Loucy (cell line): ENCODE data around the gene SLC8B1.

Experiments
- H2AFZ ChIP-seq: fragments of 200-600 bp; sonication (generic); 2 replicates; pipeline ENCODE4 v1.6.0; 2016; ENCODE audit warnings: antibody characterized with exemption, mild to moderate bottlenecking, low read length, moderate library complexity
- H3F3A ChIP-seq: fragments of 200-600 bp; 2 replicates; pipeline ENCODE4 v1.6.0; 2016; ENCODE audit warnings: antibody characterized with exemption, low read depth, mild to moderate bottlenecking
- H3K27me3 ChIP-seq: fragments of 200-600 bp; sonication (generic); 2 replicates; pipeline ENCODE4 v1.6.1; 2014; ENCODE audit warnings: low read length, mild to moderate bottlenecking; ENCODE audit not compliant: insufficient read depth, poor library complexity, severe bottlenecking
- H3K36me3 ChIP-seq: fragments of 200-600 bp; sonication (generic); 2 replicates; pipeline ENCODE4 v1.6.1; 2016; ENCODE audit warnings: low read length; ENCODE audit not compliant: insufficient read depth
- H3K4me1 ChIP-seq: fragments of 200-600 bp; sonication (generic); 2 replicates; pipeline ENCODE4 v1.5.1; 2014; ENCODE audit warnings: low read length, mild to moderate bottlenecking; ENCODE audit not compliant: insufficient read depth, poor library complexity, severe bottlenecking
- H3K4me2 ChIP-seq: fragments of 200-600 bp; sonication (generic); 2 replicates; pipeline ENCODE4 v1.6.0; 2014; ENCODE audit warnings: antibody characterized with exemption, low read length, low read depth, mild to moderate bottlenecking; ENCODE audit not compliant: poor library complexity, severe bottlenecking
- H3K4me3 ChIP-seq: fragments of 200-600 bp; sonication (generic); 2 replicates; pipeline ENCODE4 v1.5.1; 2014; ENCODE audit warnings: low read length, mild to moderate bottlenecking, mixed read lengths; ENCODE audit not compliant: poor library complexity, severe bottlenecking
- H3K79me2 ChIP-seq: fragments of 200-600 bp; sonication (generic); 2 replicates; pipeline ENCODE4 v1.6.1; 2014; ENCODE audit warnings: low read length; ENCODE audit not compliant: insufficient read depth
- H3K9ac ChIP-seq: fragments of 200-600 bp; sonication (generic); 2 replicates; pipeline ENCODE4 v1.6.0; 2014; ENCODE audit warnings: mild to moderate bottlenecking, low read depth, low read length, moderate library complexity; ENCODE audit not compliant: poor library complexity, severe bottlenecking
- H3K9me2 ChIP-seq: fragments of 200-600 bp; sonication (generic); replicated peaks from 2 replicates; pipeline ENCODE4 v1.6.1; 2016; ENCODE audit warnings: low read depth, low read length, mixed read lengths
- H3K9me3 ChIP-seq: fragments of 200-600 bp; sonication (generic); 2 replicates; pipeline ENCODE4 v1.6.1; 2014; ENCODE audit warnings: mild to moderate bottlenecking, antibody characterized with exemption, low read length, low read depth; ENCODE audit not compliant: insufficient read depth
- H4K20me1 ChIP-seq: fragments of 200-600 bp; sonication (generic); 2 replicates; pipeline ENCODE4 v1.6.0; 2014; ENCODE audit warnings: antibody characterized with exemption, low read length, mild to moderate bottlenecking; ENCODE audit not compliant: insufficient read depth, poor library complexity, severe bottlenecking
- CTCF ChIP-seq: fragments of 200-600 bp; sonication (generic); conservative IDR thresholded peaks from 2 replicates; pipeline ENCODE4 v1.5.1; 2014; ENCODE audit warnings: mild to moderate bottlenecking, antibody characterized with exemption, low read length
- EZH2phosphoT487 ChIP-seq: fragments of 200-600 bp; IDR thresholded peaks from 2 replicates; pipeline ENCODE4 v1.6.1; 2018; ENCODE audit warnings: antibody characterized with exemption, mild to moderate bottlenecking, moderate library complexity, borderline replicate concordance

Gene SLC8B1

GRCh38 chr12:113278633-113279032, 56.3 kb downstream of the SLC8B1 start:
- TF ChIP-seq CTCF (no peak), EZH2phosphoT487 (no peak)
- H3F3A ChIP-seq: no peaks in the 10 kb centered on the region

GRCh38 chr12:113278141-113278540, 56.8 kb downstream of the SLC8B1 start:
- no peaks in the 10 kb centered on the region for H3K79me2 ChIP-seq
- no peak overlapping the region for H3K4me2 ChIP-seq
- no peak overlapping the region for H3K9ac ChIP-seq
- H2AFZ ChIP-seq: no peak overlapping the region
- no peaks in the 10 kb centered on the region for H3K36me3 ChIP-seq
- H3K9me3 ChIP-seq: no peaks in the 10 kb centered on the region
- H3K9me2 ChIP-seq: no peaks in the 10 kb centered on the region
- no peaks in the 10 kb centered on the region for H4K20me1 ChIP-seq
- no peak for TF ChIP-seq CTCF
- no peak for TF ChIP-seq EZH2phosphoT487
- no peaks in the 10 kb centered on the region for H3F3A ChIP-seq
- H3K4me3 ChIP-seq: no peak overlapping the region
- no peaks in the 10 kb centered on the region for H3K27me3 ChIP-seq
- H3K4me1 ChIP-seq: no peaks in the 10 kb centered on the region

More at GRCh38 chr12:113278633-113279032, 56.3 kb downstream of the SLC8B1 start:
- no peak overlapping the region for H3K9ac ChIP-seq
- H3K36me3 ChIP-seq: no peaks in the 10 kb centered on the region
- H3K9me3 ChIP-seq: no peaks in the 10 kb centered on the region
- no peaks in the 10 kb centered on the region for H3K79me2 ChIP-seq
- H3K4me2 ChIP-seq: no peak overlapping the region
- H4K20me1 ChIP-seq: no peaks in the 10 kb centered on the region
- no peaks in the 10 kb centered on the region for H3K9me2 ChIP-seq
- no peaks in the 10 kb centered on the region for H3K27me3 ChIP-seq
- no peak overlapping the region for H2AFZ ChIP-seq
- no peaks in the 10 kb centered on the region for H3K4me1 ChIP-seq
- no peak overlapping the region for H3K4me3 ChIP-seq

GRCh38 chr12:113277511-113277910, 57.4 kb downstream of the SLC8B1 start:
- Histone ChIP-seq H3K36me3 (no peaks in the 10 kb centered on the region), H3K9me3 (no peaks in the 10 kb centered on the region), H3K4me3 (no peak overlapping the region), H3F3A (no peaks in the 10 kb centered on the region), H3K4me2 (no peak overlapping the region), H3K9ac (no peak overlapping the region), H3K27me3 (no peaks in the 10 kb centered on the region), H3K79me2 (no peaks in the 10 kb centered on the region), H4K20me1 (no peaks in the 10 kb centered on the region), H3K4me1 (no peaks in the 10 kb centered on the region), H2AFZ (no peak overlapping the region), H3K9me2 (no peaks in the 10 kb centered on the region)
- TF ChIP-seq EZH2phosphoT487 (no peak), CTCF (no peak)
